SHP77 (cell line): ENCODE data around the gene ACSL5.
"Not testable (repeated sequence)": the region's sequence is repeated elsewhere in the genome, so short reads cannot be mapped to it uniquely, and the experiment has no call there.

ENCODE experiments used
- DNase-seq, 2 experiments: peaks; one replicate each; lab custom pipeline; 2025; lab: John Stamatoyannopoulos, UW

ACSL5 gene

GRCh38 chr10:112375721-112376395 lies 1.9 kb downstream of the ACSL5 start:
- DNase-seq, result no peak

- no peak for DNase-seq
These were observed 2.5 kb downstream of the ACSL5 start for GRCh38 chr10:112376396-112376790.

GRCh38 chr10:112377116-112377515 lies 3.2 kb downstream of the ACSL5 start:
- DNase-seq, result not testable (repeated sequence)

GRCh38 chr10:112379635-112380296 lies 5.8 kb downstream of the ACSL5 start:
- no peak for DNase-seq

- DNase-seq, result no peak
These were observed 8.8 kb downstream of the ACSL5 start for GRCh38 chr10:112382515-112383235.

GRCh38 chr10:112383325-112383724 lies 9.4 kb downstream of the ACSL5 start:
- DNase-seq, result no peak

GRCh38 chr10:112384141-112384540 lies 10.2 kb downstream of the ACSL5 start:
- DNase-seq, result no peak

GRCh38 chr10:112385201-112385600 lies 11.3 kb downstream of the ACSL5 start:
- no peak for DNase-seq

GRCh38 chr10:112388056-112388455 lies 14.1 kb downstream of the ACSL5 start:
- not testable (repeated sequence) for DNase-seq

- DNase-seq, result no peak
These were observed 14.6 kb downstream of the ACSL5 start for GRCh38 chr10:112388548-112388947.

- DNase-seq, result no peak
These were observed 15.4 kb downstream of the ACSL5 start for GRCh38 chr10:112389271-112389822.

GRCh38 chr10:112390125-112390703 lies 16.3 kb downstream of the ACSL5 start:
- no peak for DNase-seq

GRCh38 chr10:112393341-112393740 lies 19.4 kb downstream of the ACSL5 start:
- DNase-seq, result no peak

GRCh38 chr10:112393827-112394226 lies 19.9 kb downstream of the ACSL5 start:
- no peak for DNase-seq

- no peak for DNase-seq
These were observed 20.6 kb downstream of the ACSL5 start for GRCh38 chr10:112394475-112394875.

GRCh38 chr10:112395809-112396530 lies 22.1 kb downstream of the ACSL5 start:
- DNase-seq, result no peak

GRCh38 chr10:112397592-112397991 lies 23.7 kb downstream of the ACSL5 start:
- no peak for DNase-seq

GRCh38 chr10:112402917-112403316 lies 29.0 kb downstream of the ACSL5 start:
- no peak for DNase-seq

GRCh38 chr10:112404617-112405016 lies 30.7 kb downstream of the ACSL5 start:
- no peak for DNase-seq

GRCh38 chr10:112406806-112407205 lies 32.9 kb downstream of the ACSL5 start:
- not testable (repeated sequence) for DNase-seq

GRCh38 chr10:112407696-112408095 lies 33.8 kb downstream of the ACSL5 start:
- DNase-seq, result no peak

- no peak for DNase-seq
These were observed 35.4 kb downstream of the ACSL5 start for GRCh38 chr10:112409299-112409698.
